ENCODE results near the gene ACLY.

Gene ACLY

DNA sequence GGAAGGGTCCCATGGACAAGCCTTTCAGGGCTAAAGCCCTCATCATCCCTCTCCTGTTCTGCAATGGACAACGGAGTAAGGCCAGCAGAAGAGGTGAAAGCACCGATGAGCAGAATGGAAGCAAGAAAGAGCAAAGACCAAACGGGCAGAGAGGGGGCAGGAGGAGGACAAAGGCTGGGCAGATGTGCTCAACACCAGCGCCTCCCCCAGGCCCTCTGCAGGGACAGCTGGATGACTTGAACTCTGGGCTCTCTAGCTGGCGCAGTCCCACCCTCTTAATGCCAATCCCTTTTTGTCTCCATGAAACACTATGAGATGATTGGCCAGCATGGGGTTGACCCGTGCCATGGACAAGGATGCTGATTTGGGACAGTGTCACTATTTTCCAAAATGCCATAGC is 22.0 kb downstream of the ACLY start:
- H3K27me3 ChIP-seq = no peaks in the 10 kb centered on the region
- H3K36me3 ChIP-seq = peaks cover 94% of the 10 kb centered on the region
- no peaks in the 10 kb centered on the region for H3K4me1 ChIP-seq (ENCODE audit: control insufficient read depth in 1 of 2, insufficient read depth in 1 of 2, low read depth in 1 of 2, low read length in 1 of 2)
- no peaks in the 10 kb centered on the region for H3K9me3 ChIP-seq
- H3K4me3 ChIP-seq (ENCODE audit: low read depth in 1 of 2, low read length in 1 of 2) = no peak overlapping the region
- TF ChIP-seq, protein P1, sequence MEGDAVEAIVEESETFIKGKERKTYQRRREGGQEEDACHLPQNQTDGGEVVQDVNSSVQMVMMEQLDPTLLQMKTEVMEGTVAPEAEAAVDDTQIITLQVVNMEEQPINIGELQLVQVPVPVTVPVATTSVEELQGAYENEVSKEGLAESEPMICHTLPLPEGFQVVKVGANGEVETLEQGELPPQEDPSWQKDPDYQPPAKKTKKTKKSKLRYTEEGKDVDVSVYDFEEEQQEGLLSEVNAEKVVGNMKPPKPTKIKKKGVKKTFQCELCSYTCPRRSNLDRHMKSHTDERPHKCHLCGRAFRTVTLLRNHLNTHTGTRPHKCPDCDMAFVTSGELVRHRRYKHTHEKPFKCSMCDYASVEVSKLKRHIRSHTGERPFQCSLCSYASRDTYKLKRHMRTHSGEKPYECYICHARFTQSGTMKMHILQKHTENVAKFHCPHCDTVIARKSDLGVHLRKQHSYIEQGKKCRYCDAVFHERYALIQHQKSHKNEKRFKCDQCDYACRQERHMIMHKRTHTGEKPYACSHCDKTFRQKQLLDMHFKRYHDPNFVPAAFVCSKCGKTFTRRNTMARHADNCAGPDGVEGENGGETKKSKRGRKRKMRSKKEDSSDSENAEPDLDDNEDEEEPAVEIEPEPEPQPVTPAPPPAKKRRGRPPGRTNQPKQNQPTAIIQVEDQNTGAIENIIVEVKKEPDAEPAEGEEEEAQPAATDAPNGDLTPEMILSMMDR (IDR thresholded peaks at IDR 0.05) = no peak
- no peak overlapping the region for H3K27ac ChIP-seq

DNA sequence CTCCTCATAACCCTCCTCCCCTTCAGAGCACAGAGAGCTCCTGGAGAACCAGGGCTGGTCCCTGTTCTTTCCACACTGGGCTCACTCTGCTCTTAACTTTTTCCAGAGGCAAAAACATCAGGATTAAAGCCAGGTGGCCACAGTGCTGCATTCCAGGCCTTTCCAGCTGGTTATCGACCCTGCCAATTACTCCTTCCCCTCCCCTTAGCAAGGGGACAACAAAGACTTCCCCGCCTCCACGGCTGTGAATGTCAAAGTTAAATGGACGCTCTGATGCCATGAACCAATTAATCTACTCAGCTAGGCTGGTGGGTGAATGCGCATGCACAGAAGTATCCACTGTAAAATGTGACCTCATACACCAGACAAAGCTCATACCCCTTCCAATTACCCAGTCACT is 23.1 kb downstream of the ACLY start:
- no peaks in the 10 kb centered on the region for H3K27me3 ChIP-seq
- H3K27ac ChIP-seq = no peak overlapping the region
- H3K4me1 ChIP-seq (ENCODE audit: control insufficient read depth in 1 of 2, insufficient read depth in 1 of 2, low read depth in 1 of 2, low read length in 1 of 2) = no peaks in the 10 kb centered on the region
- peaks cover 95% of the 10 kb centered on the region for H3K36me3 ChIP-seq
- H3K9me3 ChIP-seq = no peaks in the 10 kb centered on the region
- no peak overlapping the region for H3K4me3 ChIP-seq (ENCODE audit: low read depth in 1 of 2, low read length in 1 of 2)
- TF ChIP-seq, protein P1 (IDR thresholded peaks at IDR 0.05) = no peak

DNA sequence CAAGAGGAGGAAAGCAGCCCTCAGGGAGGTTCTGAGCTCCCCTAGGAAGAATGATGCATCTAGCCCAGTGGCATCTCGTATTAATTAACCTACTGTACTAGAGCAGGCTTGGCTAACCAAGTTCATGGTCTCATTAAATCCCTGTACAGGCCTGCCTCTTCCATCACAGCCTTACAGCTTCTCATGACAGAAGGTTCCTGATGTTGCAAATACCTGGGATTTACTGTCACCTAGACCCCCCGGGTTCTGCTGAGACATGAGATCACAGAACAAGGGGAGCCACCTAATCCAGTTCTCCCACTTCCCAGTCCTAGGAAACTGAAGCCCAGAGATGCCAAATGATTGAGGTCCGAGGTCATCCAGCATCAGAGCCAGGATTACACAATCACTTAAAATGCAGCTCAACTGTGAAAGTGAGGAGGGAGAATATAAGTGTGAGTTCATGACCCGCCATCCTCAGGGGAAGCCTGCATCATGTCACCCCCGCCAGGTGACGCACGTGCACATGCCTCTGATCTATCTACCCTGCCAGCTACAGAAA is 23.9 kb downstream of the ACLY start:
- H3K4me1 ChIP-seq (ENCODE audit: control insufficient read depth in 1 of 2, insufficient read depth in 1 of 2, low read depth in 1 of 2, low read length in 1 of 2) = no peaks in the 10 kb centered on the region
- TF ChIP-seq, protein P1 (IDR thresholded peaks at IDR 0.05) = no peak
- H3K36me3 ChIP-seq = peaks cover 93% of the 10 kb centered on the region
- no peak overlapping the region for H3K4me3 ChIP-seq (ENCODE audit: low read depth in 1 of 2, low read length in 1 of 2)
- no peaks in the 10 kb centered on the region for H3K9me3 ChIP-seq
- H3K27me3 ChIP-seq = no peaks in the 10 kb centered on the region
- H3K27ac ChIP-seq = no peak overlapping the region

DNA sequence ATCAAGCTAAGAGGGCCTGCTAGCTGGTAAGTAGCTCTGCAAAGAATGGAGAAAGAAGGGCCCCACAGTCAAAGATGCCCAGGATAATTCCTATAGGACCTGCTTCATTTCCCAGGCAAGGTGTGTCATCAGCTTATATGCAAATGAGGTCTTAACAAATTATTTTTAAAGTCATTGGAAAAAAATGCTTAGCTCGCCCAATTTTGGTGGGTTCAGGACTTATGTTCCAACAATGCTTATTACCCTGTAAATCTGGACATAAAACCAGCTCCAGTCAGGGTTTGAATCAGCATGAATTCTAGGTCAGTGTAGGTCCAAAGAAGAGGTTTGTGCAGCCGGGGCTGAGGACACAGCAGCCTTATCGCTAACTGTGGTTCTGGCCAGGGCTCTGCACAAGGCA is 25.4 kb downstream of the ACLY start:
- Histone ChIP-seq H3K4me1 (ENCODE audit: control insufficient read depth in 1 of 2, insufficient read depth in 1 of 2, low read depth in 1 of 2, low read length in 1 of 2) (no peaks in the 10 kb centered on the region), H3K36me3 (peaks cover 92% of the 10 kb centered on the region), H3K27ac (no peak overlapping the region), H3K27me3 (no peaks in the 10 kb centered on the region), H3K9me3 (no peaks in the 10 kb centered on the region), H3K4me3 (ENCODE audit: low read depth in 1 of 2, low read length in 1 of 2) (no peak overlapping the region)
- TF ChIP-seq, protein P1 (IDR thresholded peaks at IDR 0.05) = no peak

DNA sequence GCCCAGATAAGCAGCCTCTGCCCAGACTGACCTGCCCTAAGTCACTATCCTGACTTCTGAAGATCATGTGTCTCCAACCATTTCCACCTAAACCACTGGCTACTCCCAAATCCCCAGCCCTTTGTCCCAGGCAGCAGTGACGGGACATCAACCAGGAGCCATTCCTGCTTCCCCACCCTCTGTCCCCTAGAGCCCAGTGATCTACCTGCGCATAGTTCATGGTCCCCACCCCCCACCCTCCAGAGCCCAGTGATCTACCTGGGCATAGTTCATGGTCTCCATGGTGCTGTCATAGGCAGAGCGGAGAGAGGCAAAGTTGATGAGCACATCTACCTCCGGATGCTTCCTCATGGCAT is 26.8 kb downstream of the ACLY start:
- Histone ChIP-seq H3K4me1 (ENCODE audit: control insufficient read depth in 1 of 2, insufficient read depth in 1 of 2, low read depth in 1 of 2, low read length in 1 of 2) (no peaks in the 10 kb centered on the region), H3K4me3 (ENCODE audit: low read depth in 1 of 2, low read length in 1 of 2) (no peak overlapping the region), H3K27ac (no peak overlapping the region), H3K9me3 (no peaks in the 10 kb centered on the region), H3K36me3 (peaks cover 92% of the 10 kb centered on the region), H3K27me3 (no peaks in the 10 kb centered on the region)
- TF ChIP-seq, protein P1 (IDR thresholded peaks at IDR 0.05) = no peak
